ENCODE data around the gene SCNN1G.

GRCh38 chr16:23186171-23186570 lies 3.6 kb downstream of the SCNN1G start:
- no peak for TF ChIP-seq CTCF (conservative IDR thresholded peaks at IDR 0.05; ENCODE audit: low read depth, low read length)
- TF ChIP-seq RAD21 (IDR thresholded peaks at IDR 0.05; ENCODE audit: low read length) = no peak
- no peak for TF ChIP-seq MAZ (IDR thresholded peaks at IDR 0.05; ENCODE audit: borderline replicate concordance, low read depth, low read length)
- no peak for TF ChIP-seq MXI1 (IDR thresholded peaks at IDR 0.05; ENCODE audit: borderline replicate concordance, low read depth, low read length)
- TF ChIP-seq BHLHE40 (IDR thresholded peaks at IDR 0.05; ENCODE audit: low read depth, low read length) = no peak
- no peak for TF ChIP-seq RCOR1 (IDR thresholded peaks at IDR 0.05; ENCODE audit: insufficient replicate concordance, low read length)
- no peak for TF ChIP-seq CEBPB (IDR thresholded peaks at IDR 0.05; ENCODE audit: low read depth, low read length)
- TF ChIP-seq NFE2L2 (IDR thresholded peaks at IDR 0.05; ENCODE audit: low read depth, low read length) = no peak
- TF ChIP-seq ELK1 (IDR thresholded peaks at IDR 0.05; ENCODE audit: borderline replicate concordance, low read depth, low read length) = no peak
- TF ChIP-seq POLR2A (IDR thresholded peaks at IDR 0.05; ENCODE audit: low read depth, low read length) = no peak
- TF ChIP-seq RFX5 (IDR thresholded peaks at IDR 0.05; ENCODE audit: low read depth, low read length) = no peak
- no peak for TF ChIP-seq SMC3 (IDR thresholded peaks at IDR 0.05; ENCODE audit: low read depth, low read length)
- TF ChIP-seq CHD1 (IDR thresholded peaks at IDR 0.05; ENCODE audit: low read depth, low read length) = no peak
- TF ChIP-seq MAFK (IDR thresholded peaks at IDR 0.05; ENCODE audit: low read depth, low read length) = no peak

All from IMR-90 (cell line).